GM04503 (cell line): Measurements from ENCODE around the gene TBC1D12.

Source experiments
- DNase-seq: peaks from one replicate; pipeline ENCODE4 v3.0.0-alpha.2; 2012; ENCODE audit warnings: low read depth

Gene TBC1D12

GRCh38 chr10:94407668-94408067 is 5.3 kb downstream of the TBC1D12 start:
- DNase-seq: no peak

DNA sequence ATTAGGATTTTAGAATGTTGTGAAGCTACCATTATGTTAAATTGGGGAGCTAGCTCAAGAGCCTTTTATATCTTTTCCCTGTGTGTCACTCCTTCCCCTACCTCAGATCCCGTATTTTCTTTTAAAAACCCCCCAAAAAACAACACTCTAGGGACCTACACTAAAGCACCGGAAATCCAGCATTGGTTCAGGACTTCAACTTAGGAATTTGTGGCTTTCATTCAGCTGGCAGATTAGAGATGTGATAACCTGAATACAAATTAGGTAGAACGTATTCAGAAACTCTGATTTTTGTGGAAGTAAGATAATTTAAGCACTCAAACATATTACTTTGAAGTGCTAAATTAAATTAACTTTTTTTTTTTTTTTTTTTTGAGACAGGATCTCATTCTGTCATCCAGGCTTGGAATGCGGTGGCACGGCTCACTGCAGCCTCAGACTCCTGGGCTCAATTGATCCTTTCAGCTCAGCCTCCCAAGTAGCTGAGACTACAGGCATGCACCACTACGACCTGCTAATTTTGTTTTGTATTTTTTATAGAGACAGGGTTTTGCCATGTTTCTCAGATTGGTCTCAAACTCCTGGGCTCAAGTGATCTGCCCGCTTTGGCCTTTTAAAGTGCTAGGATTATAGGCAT is 6.8 kb downstream of the TBC1D12 start:
- DNase-seq: no peak

GRCh38 chr10:94411304-94411703 is 9.0 kb downstream of the TBC1D12 start:
- no peak for DNase-seq

GRCh38 chr10:94412449-94412848 is 10.1 kb downstream of the TBC1D12 start:
- DNase-seq: no peak

- no peak for DNase-seq
These were observed 11.0 kb downstream of the TBC1D12 start for GRCh38 chr10:94413361-94413760.

DNA sequence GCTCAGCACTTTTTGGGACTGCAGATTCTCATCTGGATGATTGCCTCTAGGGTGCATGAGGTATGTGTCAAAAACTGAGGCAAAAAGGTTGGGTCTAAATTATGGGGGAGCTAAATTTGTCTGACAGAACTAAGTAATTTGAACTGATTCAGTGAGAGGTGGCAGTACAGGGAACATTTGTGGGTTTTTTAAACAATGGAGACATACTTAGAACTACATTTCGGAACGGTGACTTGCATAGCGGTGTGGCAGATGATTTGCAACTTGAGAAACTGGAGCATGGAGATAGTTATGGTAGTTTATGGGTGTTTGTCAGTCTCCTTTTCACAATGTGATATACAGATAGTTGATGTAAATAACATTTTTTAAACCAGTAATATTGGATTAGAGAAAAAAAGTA is 14.6 kb downstream of the TBC1D12 start:
- DNase-seq: no peak

DNA sequence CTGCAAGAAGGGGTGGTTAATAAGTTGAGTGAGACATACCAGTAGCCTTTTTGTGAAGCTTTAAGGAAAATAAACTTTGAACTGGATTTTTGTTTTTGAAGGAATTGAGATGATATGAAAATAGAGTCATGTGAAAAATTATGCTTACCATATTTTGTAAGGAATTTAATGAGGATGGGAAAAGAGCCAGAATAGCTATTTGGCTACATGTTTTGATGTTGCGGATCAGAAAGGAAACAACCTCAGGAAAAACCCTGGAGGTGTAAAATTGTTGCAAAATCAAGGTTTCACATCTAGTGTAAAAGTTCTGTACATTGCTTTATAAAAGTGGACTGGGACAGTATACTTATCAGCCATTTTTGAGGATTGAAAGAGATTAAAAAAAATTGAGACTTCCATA is 15.0 kb downstream of the TBC1D12 start:
- no peak for DNase-seq

- no peak for DNase-seq
These were observed 18.2 kb downstream of the TBC1D12 start for GRCh38 chr10:94420516-94420915.

DNA sequence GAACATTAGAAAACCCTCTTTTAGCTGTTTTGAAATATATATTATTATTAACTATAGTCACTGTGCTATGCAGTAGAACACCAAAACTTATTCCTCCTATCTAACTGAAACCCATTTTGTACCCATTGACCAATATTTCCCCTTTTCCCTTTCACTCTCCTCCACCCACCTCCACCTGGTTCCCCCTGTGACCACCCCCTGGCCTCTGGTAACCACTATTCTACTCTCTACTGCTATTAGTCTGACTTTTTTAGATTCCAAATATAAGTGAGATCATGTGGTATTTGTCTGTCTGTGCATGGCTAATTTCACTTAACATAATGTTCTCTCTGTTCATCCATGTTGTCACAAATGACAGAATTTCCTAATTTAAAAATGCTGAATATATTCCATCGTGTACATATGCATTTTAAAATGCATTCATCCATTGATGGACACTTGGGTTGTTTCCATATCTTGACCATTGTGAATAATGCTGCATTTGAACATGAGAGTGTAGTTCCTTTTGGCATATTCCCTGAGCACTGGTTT is 18.7 kb downstream of the TBC1D12 start:
- DNase-seq: no peak

- no peak for DNase-seq
These were observed 21.3 kb downstream of the TBC1D12 start for GRCh38 chr10:94423627-94424026.

- no peak for DNase-seq
These were observed 22.5 kb downstream of the TBC1D12 start for GRCh38 chr10:94424714-94425337.

DNA sequence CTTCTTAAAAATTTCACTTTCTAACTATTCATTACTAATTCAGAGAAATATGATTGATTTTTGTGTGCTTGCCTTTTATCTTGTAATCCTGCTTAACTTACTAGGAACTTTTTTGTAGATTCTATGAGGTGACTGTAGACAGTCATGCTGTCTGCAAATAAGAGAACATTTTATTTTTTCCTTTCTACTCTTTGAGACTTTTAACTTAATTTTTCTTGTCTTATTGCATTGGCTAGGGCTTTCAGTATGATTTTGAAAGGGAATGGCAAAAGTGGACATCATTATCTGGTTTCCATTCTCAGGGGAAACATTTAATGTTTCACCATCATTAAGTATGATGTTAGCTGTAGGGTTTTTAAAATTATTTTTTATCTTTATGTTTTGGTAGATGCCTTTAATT is 23.6 kb downstream of the TBC1D12 start:
- no peak for DNase-seq

DNA sequence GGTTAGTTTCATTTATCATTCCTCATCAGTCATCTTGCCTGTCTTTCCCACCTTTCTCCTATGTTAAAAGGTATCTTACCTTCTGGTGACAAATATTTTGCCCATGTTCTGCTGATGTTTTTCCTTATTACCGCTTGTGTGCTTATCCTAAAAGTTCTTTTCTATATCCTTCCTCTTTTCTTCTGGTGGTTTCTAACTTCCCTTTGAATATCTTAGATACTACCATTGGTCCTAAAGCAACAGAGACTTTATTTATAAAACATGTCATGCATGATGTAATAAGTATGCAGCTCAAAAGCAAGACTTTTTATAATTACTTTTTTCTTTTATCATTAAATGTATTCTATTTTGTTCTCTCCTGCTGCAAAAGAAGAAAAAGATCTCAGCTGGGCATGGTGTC is 24.8 kb downstream of the TBC1D12 start:
- no peak for DNase-seq

GRCh38 chr10:94428766-94429707 is 26.7 kb downstream of the TBC1D12 start:
- peak; percentile 75 for DNase-seq

GRCh38 chr10:94430701-94431100 is 28.4 kb downstream of the TBC1D12 start:
- DNase-seq: no peak

DNA sequence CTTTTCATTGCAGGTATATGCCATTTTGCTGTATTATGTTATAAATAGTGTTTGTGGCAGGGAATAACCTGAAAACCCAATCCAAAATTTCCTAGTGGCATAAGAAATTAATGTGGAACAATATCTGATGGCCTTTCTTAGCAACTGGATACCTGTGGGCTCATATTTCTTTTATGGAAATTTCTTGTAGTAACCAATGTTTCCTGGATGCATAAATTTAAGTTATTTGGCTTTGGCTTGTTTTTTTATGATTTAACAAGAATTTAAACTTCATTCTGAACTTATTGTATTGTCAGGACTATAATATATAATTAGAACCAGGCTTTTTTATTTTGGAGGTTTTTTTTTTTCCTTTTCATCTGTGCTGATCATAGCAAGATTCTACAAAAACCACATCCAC is 30.1 kb downstream of the TBC1D12 start:
- no peak for DNase-seq

- no peak for DNase-seq
These were observed 37.0 kb downstream of the TBC1D12 start for GRCh38 chr10:94439275-94439861.

DNA sequence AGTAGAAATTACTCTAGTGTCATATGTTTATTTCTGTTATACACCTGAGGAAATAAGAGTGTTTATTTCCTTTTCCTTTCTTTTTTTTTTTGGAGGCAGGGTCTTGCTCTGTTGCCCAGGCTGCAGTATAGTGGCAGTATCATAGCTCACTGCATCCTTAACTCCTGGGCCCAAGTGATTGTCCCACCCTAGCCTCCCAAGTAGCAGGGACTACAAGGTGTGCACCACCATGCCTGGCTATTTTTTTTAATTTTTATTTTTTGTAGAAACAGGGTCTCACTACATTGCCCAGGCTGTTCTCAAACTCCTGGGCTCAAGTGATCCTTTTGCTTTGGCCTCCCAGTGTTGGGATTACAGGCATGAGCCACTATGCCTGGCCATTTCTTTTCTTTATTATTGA is 37.8 kb downstream of the TBC1D12 start:
- no peak for DNase-seq

GRCh38 chr10:94443047-94443446 is 40.7 kb downstream of the TBC1D12 start:
- DNase-seq: no peak

- DNase-seq: no peak
These were observed 41.2 kb downstream of the TBC1D12 start for GRCh38 chr10:94443549-94443948.

GRCh38 chr10:94450782-94451181 is 48.4 kb downstream of the TBC1D12 start:
- DNase-seq: no peak

DNA sequence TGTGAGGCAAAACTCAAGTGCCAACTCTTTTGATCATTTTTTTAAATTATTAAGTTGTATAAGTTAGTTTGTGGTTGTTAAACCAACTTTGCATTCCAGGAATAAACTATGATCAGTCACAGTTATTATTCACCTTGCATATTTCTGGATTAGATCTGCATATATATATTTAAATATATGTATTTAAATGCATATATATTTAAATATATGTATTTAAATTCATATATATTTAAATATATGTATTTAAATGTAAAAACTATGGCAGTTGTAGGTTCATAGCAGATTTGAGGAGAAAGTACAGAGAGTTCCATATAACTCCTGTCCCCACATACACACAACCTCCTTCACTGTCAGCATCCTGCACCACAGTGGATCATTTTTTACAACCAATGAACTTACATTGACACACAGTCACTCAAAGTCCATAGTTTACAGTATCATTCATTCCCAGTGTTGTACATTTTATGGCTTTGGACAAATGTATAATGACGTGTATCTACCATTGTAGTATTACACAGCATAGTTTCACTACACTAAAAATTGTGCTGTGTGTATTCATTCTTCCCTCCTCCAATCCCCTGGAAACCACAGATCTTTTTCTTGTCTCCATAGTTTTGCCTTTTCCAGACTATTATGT is 49.7 kb downstream of the TBC1D12 start:
- no peak for DNase-seq
